ENCODE data around the gene TBC1D10B. TPM values are rescaled to one million over a fixed set of nuclear protein-coding genes. Genes with fewer than 3 reads are reported as not detected.

TBC1D10B gene
- total RNA-seq, 2 experiments from 2014 or later = 12.7 to 14.7 TPM

- H3K4me3 Mint-ChIP-seq = no peak overlapping the region
- H3K4me3 ChIP-seq (ENCODE audit: low read length) = no peak overlapping the region
- peaks cover 23% of the 10 kb centered on the region for H3K4me1 Mint-ChIP-seq (ENCODE audit: low read depth)
- DNase-seq (no peak), ATAC-seq (ENCODE audit: poor library complexity) (no peak)
- peaks cover 67% of the 10 kb centered on the region for H3K36me3 Mint-ChIP-seq (ENCODE audit: low read depth)
- no peaks in the 10 kb centered on the region for H3K27me3 Mint-ChIP-seq
- no peaks in the 10 kb centered on the region for H3K9me3 Mint-ChIP-seq
- no peaks in the 10 kb centered on the region for H3K9me3 ChIP-seq (ENCODE audit: control insufficient read depth in 1 of 2, insufficient read depth in 1 of 2, low read length in 2 of 2)
- intact Hi-C loops (cut with DNase I, micrococcal nuclease) = loop anchor here (5.0 to 10.0 kb wide), 2 partner anchors 46 to 198 kb away; partner anchors contain the start of genes ZNF771 (in 2 of the 2) and ZNF764 (in 1 of the 2)
- ChIA-PET CTCF (no interaction called here), POLR2A (interaction anchor here (1.1 to 3.4 kb wide), 2 partner anchors 11 to 58 kb away, joined by 3 to 15 read pairs; partner anchors contain the start of gene TBC1D10B)
- no peak for TF ChIP-seq CTCF (IDR thresholded peaks at IDR 0.05)
- H3K27ac ChIP-seq (ENCODE audit: low read depth in 1 of 2, low read length in 2 of 2) = no peak overlapping the region
- peaks cover 34% of the 10 kb centered on the region for H3K36me3 ChIP-seq (ENCODE audit: insufficient read depth, low read length)
- no peaks in the 10 kb centered on the region for H3K27me3 ChIP-seq (ENCODE audit: control insufficient read depth in 1 of 2, insufficient read depth in 2 of 2, low read length in 2 of 2)
- H3K27ac Mint-ChIP-seq = no peak overlapping the region
- peaks cover 21% of the 10 kb centered on the region for H3K4me1 ChIP-seq (ENCODE audit: insufficient read depth, low read length)
Observed at GRCh38 chr16:30358990-30359870, 11.1 kb downstream of the TBC1D10B start.

GRCh38 chr16:30358577-30358936 is 11.7 kb downstream of the TBC1D10B start:
- H3K9me3 ChIP-seq (ENCODE audit: control insufficient read depth in 1 of 2, insufficient read depth in 1 of 2, low read length in 2 of 2) = no peaks in the 10 kb centered on the region
- intact Hi-C loops (cut with DNase I, micrococcal nuclease) = loop anchor here (5.0 to 10.0 kb wide), 2 partner anchors 46 to 199 kb away; partner anchors contain the start of genes ZNF771 (in 2 of the 2) and ZNF764 (in 1 of the 2)
- DNase-seq = no peak
- ATAC-seq (ENCODE audit: poor library complexity) = no peak
- peaks cover 39% of the 10 kb centered on the region for H3K36me3 ChIP-seq (ENCODE audit: insufficient read depth, low read length)
- POLR2A ChIA-PET = interaction anchor here (3.4 kb wide), 1 partner anchor 11 kb away, joined by 15 read pairs; the partner anchor contains the start of gene TBC1D10B
- Mint-ChIP-seq H3K36me3 (ENCODE audit: low read depth) (peaks cover 67% of the 10 kb centered on the region), H3K9me3 (no peaks in the 10 kb centered on the region), H3K27ac (no peak overlapping the region), H3K4me1 (ENCODE audit: low read depth) (peaks cover 25% of the 10 kb centered on the region), H3K4me3 (no peak overlapping the region), H3K27me3 (no peaks in the 10 kb centered on the region)
- H3K4me1 ChIP-seq (ENCODE audit: insufficient read depth, low read length) = peaks cover 28% of the 10 kb centered on the region
- no peak overlapping the region for H3K4me3 ChIP-seq (ENCODE audit: low read length)
- no peak overlapping the region for H3K27ac ChIP-seq (ENCODE audit: low read depth in 1 of 2, low read length in 2 of 2)
- H3K27me3 ChIP-seq (ENCODE audit: control insufficient read depth in 1 of 2, insufficient read depth in 2 of 2, low read length in 2 of 2) = no peaks in the 10 kb centered on the region
- TF ChIP-seq CTCF (IDR thresholded peaks at IDR 0.05) = no peak
- CTCF ChIA-PET = no interaction called here

GRCh38 chr16:30357715-30358576 is 12.3 kb downstream of the TBC1D10B start:
- DNase-seq (no peak), ATAC-seq (ENCODE audit: poor library complexity) (no peak)
- H3K36me3 Mint-ChIP-seq (ENCODE audit: low read depth) = peaks cover 67% of the 10 kb centered on the region
- peaks cover 41% of the 10 kb centered on the region for H3K36me3 ChIP-seq (ENCODE audit: insufficient read depth, low read length)
- peaks cover 34% of the 10 kb centered on the region for H3K4me1 ChIP-seq (ENCODE audit: insufficient read depth, low read length)
- no peaks in the 10 kb centered on the region for H3K9me3 Mint-ChIP-seq
- no peak overlapping the region for H3K4me3 Mint-ChIP-seq
- no peak overlapping the region for H3K27ac ChIP-seq (ENCODE audit: low read depth in 1 of 2, low read length in 2 of 2)
- ChIA-PET POLR2A (interaction anchor here (2.0 to 3.4 kb wide), 2 partner anchors 12 to 23 kb away, joined by 10 to 15 read pairs; partner anchors contain the start of gene TBC1D10B), CTCF (no interaction called here)
- H3K27me3 Mint-ChIP-seq = no peaks in the 10 kb centered on the region
- H3K9me3 ChIP-seq (ENCODE audit: control insufficient read depth in 1 of 2, insufficient read depth in 1 of 2, low read length in 2 of 2) = no peaks in the 10 kb centered on the region
- no peak overlapping the region for H3K4me3 ChIP-seq (ENCODE audit: low read length)
- TF ChIP-seq CTCF (IDR thresholded peaks at IDR 0.05) = no peak
- intact Hi-C loops (cut with DNase I, micrococcal nuclease) = loop anchor here (5.0 to 10.0 kb wide), 2 partner anchors 47 to 199 kb away; partner anchors contain the start of genes ZNF771 (in 2 of the 2) and ZNF764 (in 1 of the 2)
- H3K4me1 Mint-ChIP-seq (ENCODE audit: low read depth) = peaks cover 27% of the 10 kb centered on the region
- H3K27ac Mint-ChIP-seq = peak overlapping the region; percentile 89
- no peaks in the 10 kb centered on the region for H3K27me3 ChIP-seq (ENCODE audit: control insufficient read depth in 1 of 2, insufficient read depth in 2 of 2, low read length in 2 of 2)

Data from CD4-positive, alpha-beta T cell (primary cell).